ENCODE measurements around the gene PPP1R13B.

PPP1R13B gene

GRCh38 chr14:103854017-103854808, 6.8 kb upstream of the PPP1R13B start:
- H3K4me3 ChIP-seq (replicated peaks in 1 of 2; ENCODE audit: low read depth in 2 of 2, low read length in 2 of 2): no peak overlapping the region
- TF ChIP-seq CTCF (IDR thresholded peaks at IDR 0.05; ENCODE audit: low read depth, low read length): no peak
- DNase-seq (ENCODE audit: low read depth in 2 of 2): no peak

GRCh38 chr14:103849151-103849886, 1.9 kb upstream of the PPP1R13B start:
- H3K4me3 ChIP-seq (replicated peaks in 1 of 2; ENCODE audit: low read depth in 2 of 2, low read length in 2 of 2): no peak overlapping the region
- no peak for TF ChIP-seq CTCF (IDR thresholded peaks at IDR 0.05; ENCODE audit: low read depth, low read length)
- no peak for DNase-seq (ENCODE audit: low read depth in 2 of 2)

GRCh38 chr14:103848175-103849077, 1.1 kb upstream of the PPP1R13B start:
- H3K4me3 ChIP-seq (replicated peaks in 1 of 2; ENCODE audit: low read depth in 2 of 2, low read length in 2 of 2): peak overlapping the region; percentile 42 to 75
- no peak for TF ChIP-seq CTCF (IDR thresholded peaks at IDR 0.05; ENCODE audit: low read depth, low read length)
- DNase-seq (ENCODE audit: low read depth in 2 of 2): no peak

- peak; percentile 22 to 31 for DNase-seq (ENCODE audit: low read depth in 2 of 2)
Observed at GRCh38 chr14:103846543-103847450, 578 bp downstream of the PPP1R13B start.

GRCh38 chr14:103846097-103846496, 1.3 kb downstream of the PPP1R13B start:
- peak overlapping the region in 1 of 2 donors; percentile 75 for H3K4me3 ChIP-seq (replicated peaks in 1 of 2; ENCODE audit: low read depth in 2 of 2, low read length in 2 of 2)
- DNase-seq (ENCODE audit: low read depth in 2 of 2): no peak
- TF ChIP-seq CTCF (IDR thresholded peaks at IDR 0.05; ENCODE audit: low read depth, low read length): no peak

More at GRCh38 chr14:103846543-103847450, 578 bp downstream of the PPP1R13B start:
- peak overlapping the region; percentile 75 to 78 for H3K4me3 ChIP-seq (replicated peaks in 1 of 2; ENCODE audit: low read depth in 2 of 2, low read length in 2 of 2)
- no peak for TF ChIP-seq CTCF (IDR thresholded peaks at IDR 0.05; ENCODE audit: low read depth, low read length)
